Left lung (tissue), 10 donors: ENCODE data around the gene TMEM161B. TPM values are rescaled to one million over a fixed set of nuclear protein-coding genes. Genes with fewer than 3 reads are reported as not detected.

Experiments used
- ATAC-seq: fragments of 200-7000 bp; cut with Tn5 transposase; one replicate; pipeline ENCODE4 v1.9.1; 2020; ENCODE audit warnings: moderate library complexity
- DNase-seq, 4 donors: peaks; one replicate each; pipeline ENCODE4 v3.0.0-alpha.2; 2013 to 2020
- H3K27ac ChIP-seq, 2 donors: fragments of 200-600 bp; sonication (generic) in 1 of 2; one replicate each; pipeline versions ENCODE4 v1.5.0 to v1.8.0; 2020 to 2021
- H3K27me3 ChIP-seq, 2 donors: fragments of 200-600 bp; sonication (generic) in 1 of 2; one replicate each; pipeline versions ENCODE4 v1.5.0 to v1.8.0; 2020 to 2021
- H3K36me3 ChIP-seq, 2 donors: fragments of 200-600 bp; sonication (generic) in 1 of 2; one replicate each; pipeline versions ENCODE4 v1.5.0 to v1.8.0; 2020 to 2021
- H3K4me1 ChIP-seq, 2 donors: fragments of 200-600 bp; one replicate each; pipeline ENCODE4 v1.8.0; 2021
- H3K4me3 ChIP-seq, 2 donors: fragments of 200-600 bp; sonication (generic) in 1 of 2; one replicate each; pipeline versions ENCODE4 v1.5.0 to v1.8.0; 2020 to 2021; ENCODE audit warnings: mild to moderate bottlenecking in 1 of 2
- H3K9me3 ChIP-seq, 2 donors: fragments of 200-600 bp; sonication (generic) in 1 of 2; one replicate each; pipeline versions ENCODE4 v1.5.0 to v1.8.0; 2020 to 2021
- CTCF ChIP-seq, 2 donors: fragments of 200-600 bp; sonication (generic) in 1 of 2; IDR thresholded peaks; one replicate each; pipeline versions ENCODE4 v1.5.0 to v1.8.0; 2021; ENCODE audit warnings: antibody characterized with exemption in 2 of 2
- intact Hi-C, 2 donors: fragments of 100-400 bp; cut with DNase I; formaldehyde crosslinking; loops; one replicate each; pipeline versions ENCODE4 v1.11.2 to v1.14.2; 2022
- polyA plus RNA-seq, 6 donors: library from polyadenylated mRNA; unstranded; fragments of 120-200 nt; gene quantifications; one replicate each; pipeline ENCODE4 v1.2.1, GENCODE V29; 2013; ENCODE audit not compliant: insufficient read length in 6 of 6
- total RNA-seq, 2 donors: library from RNA; stranded (reverse); fragmentation: NEBNext Ultra II Directional; extraction: Animal tissue kit (Norgen Biotek cat#: 25700); gene quantifications; one replicate each; pipeline ENCODE4 v1.2.1, GENCODE V29; 2021
- donor health status: DM: no; HTN: yes; CAD: no.
- donor health status: DM: no; HTN: no; CAD: no.

The TMEM161B gene
- total and polyA plus RNA-seq, 8 donors: 13.6 to 37.1 (median 27.4) TPM

DNA sequence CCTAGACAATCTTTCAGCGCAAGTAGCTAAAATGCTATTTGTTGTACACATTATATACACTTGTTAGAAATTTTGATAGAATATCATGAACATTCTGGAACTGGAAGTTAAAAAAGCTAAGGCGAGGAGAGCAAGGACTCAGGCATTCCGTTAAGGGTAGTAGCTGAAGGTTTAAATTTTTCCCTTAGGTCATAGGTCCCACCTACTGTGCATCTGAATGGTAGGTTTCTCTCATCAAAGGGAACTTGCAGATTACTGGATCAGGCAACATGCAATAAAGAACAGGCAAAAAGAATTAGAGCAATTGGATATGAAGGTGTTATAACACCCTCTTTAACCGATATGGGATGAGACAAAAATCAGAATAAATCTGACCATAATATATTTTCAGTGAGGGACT, 32.8 kb downstream of the TMEM161B start:
- TF ChIP-seq CTCF (IDR thresholded peaks at IDR 0.05): no peak

DNA sequence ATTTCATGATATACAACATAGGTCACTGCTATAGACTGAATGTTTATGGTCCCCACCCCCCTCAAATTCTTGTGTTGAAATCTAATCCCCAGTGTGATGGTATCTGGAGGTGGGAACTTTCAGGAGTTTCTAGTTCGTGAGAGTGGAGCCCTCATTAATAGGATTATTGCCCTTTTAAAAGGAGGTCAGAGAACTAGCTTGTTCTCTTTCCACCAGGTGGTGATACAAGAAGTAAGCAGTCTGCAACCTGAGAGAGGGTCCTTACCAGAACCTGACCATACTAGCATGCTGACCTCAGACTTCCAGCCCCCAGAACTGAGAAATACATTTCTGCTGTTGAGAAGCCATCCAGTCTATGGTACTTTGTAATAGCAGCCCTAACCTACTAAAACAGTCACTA, 33.3 kb downstream of the TMEM161B start:
- H3K27ac ChIP-seq: no peak overlapping the region
- intact Hi-C loops: no loop called here
- no peak for DNase-seq
- no peak overlapping the region for H3K4me3 ChIP-seq
- no peaks in the 10 kb centered on the region for H3K9me3 ChIP-seq
- no peak for TF ChIP-seq CTCF (IDR thresholded peaks at IDR 0.05)
- H3K36me3 ChIP-seq: peaks cover 0 to 6% of the 10 kb centered on the region in 2 donors
- no peaks in the 10 kb centered on the region for H3K4me1 ChIP-seq
- no peak for ATAC-seq
- no peaks in the 10 kb centered on the region for H3K27me3 ChIP-seq

More for the DNA sequence above, 32.8 kb downstream of the TMEM161B start:
- peaks cover 0 to 6% of the 10 kb centered on the region in 2 donors for H3K36me3 ChIP-seq
- no peaks in the 10 kb centered on the region for H3K27me3 ChIP-seq
- no peak overlapping the region for H3K27ac ChIP-seq
- H3K4me1 ChIP-seq: no peaks in the 10 kb centered on the region
- intact Hi-C loops: no loop called here
- DNase-seq (no peak), ATAC-seq (no peak)
- no peaks in the 10 kb centered on the region for H3K9me3 ChIP-seq
- H3K4me3 ChIP-seq: no peak overlapping the region

DNA sequence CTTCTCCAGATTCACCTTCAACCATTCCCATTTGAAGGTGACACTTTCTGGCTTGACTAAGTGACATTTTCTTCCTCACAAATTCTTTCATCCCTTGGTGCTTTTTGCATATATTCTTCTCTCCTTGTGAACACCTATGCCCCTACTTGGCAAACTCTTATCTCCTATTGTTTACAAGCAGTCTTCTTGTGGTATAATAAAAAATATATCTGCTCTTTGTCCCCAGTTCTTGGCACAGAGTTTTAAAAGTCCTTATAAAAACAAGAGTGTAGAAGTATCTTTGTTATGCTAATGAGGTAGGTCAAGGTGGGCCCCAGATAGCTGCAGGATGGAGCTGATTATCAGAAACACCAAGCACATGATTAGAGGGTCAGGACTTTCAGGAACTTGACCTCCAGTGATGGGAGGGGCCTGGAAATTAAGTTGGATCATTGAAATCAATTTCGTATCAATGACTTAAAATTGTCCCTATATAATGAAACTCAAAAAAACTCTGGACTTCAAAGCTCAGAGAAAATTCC, 38.0 kb downstream of the TMEM161B start:
- DNase-seq (no peak), ATAC-seq (no peak)
- Histone ChIP-seq H3K9me3 (no peaks in the 10 kb centered on the region), H3K4me3 (no peak overlapping the region), H3K36me3 (peaks cover 0 to 8% of the 10 kb centered on the region in 2 donors), H3K27ac (no peak overlapping the region), H3K4me1 (no peaks in the 10 kb centered on the region), H3K27me3 (no peaks in the 10 kb centered on the region)
- intact Hi-C loops: no loop called here
- no peak for TF ChIP-seq CTCF (IDR thresholded peaks at IDR 0.05)

DNA sequence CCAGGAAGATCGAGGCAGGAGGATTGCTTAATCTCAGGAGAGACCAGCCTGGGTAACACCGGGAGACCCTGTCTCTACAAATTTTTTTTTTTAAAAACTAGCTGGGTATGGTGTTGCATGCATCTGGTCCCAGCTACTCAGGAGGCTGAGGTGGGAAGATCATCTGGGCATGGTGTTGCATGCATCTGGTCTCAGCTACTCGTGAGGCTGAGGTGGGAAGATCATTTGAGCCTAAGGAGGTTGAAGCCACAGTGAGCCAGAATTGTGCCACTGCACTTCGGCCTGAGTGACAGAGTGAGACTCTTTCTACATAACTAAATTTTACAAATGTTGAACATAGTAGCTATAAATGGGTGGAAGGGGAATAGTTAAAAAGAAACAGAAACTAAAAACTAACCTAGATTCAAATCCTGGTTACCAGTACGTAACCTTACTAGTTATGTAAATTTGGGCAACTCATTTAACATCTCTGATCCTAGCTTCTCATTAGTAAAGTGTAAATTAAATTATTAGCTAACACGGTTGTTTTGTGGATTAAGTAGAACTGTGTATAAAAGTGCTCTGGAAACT, 41.7 kb downstream of the TMEM161B start:
- no peak for DNase-seq
- no peak for TF ChIP-seq CTCF (IDR thresholded peaks at IDR 0.05)
- peaks cover 0 to 24% of the 10 kb centered on the region in 2 donors for H3K36me3 ChIP-seq

DNA sequence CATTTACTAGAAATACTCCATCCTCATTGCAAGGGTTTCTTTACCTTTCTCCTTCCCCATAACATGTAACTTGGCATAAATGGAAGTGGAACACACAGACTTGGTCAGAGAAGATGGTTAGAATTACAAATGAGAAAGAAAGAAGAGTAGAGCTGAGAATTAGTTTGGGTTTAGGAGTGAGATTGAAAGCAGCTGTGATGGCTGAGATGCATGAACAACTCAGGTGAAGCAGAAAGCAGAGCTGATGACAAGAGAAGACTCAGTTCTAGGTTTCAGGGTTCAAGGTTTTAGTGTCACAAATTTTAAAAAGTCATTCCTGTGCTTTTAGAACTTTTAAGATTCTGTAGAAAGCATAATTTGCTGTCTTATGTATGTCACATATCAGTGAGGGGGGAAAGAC, 54.0 kb downstream of the TMEM161B start:
- Histone ChIP-seq H3K36me3 (peaks cover 0 to 41% of the 10 kb centered on the region in 2 donors), H3K4me1 (no peaks in the 10 kb centered on the region), H3K9me3 (no peaks in the 10 kb centered on the region), H3K27me3 (no peaks in the 10 kb centered on the region), H3K27ac (no peak overlapping the region), H3K4me3 (no peak overlapping the region)
- intact Hi-C loops: no loop called here
- no peak for TF ChIP-seq CTCF (IDR thresholded peaks at IDR 0.05)
- ATAC-seq: no peak
- DNase-seq: no peak

More for the DNA sequence above, 41.7 kb downstream of the TMEM161B start:
- Histone ChIP-seq H3K9me3 (no peaks in the 10 kb centered on the region), H3K27ac (no peak overlapping the region), H3K4me1 (no peaks in the 10 kb centered on the region), H3K4me3 (no peak overlapping the region), H3K27me3 (no peaks in the 10 kb centered on the region)
- ATAC-seq: no peak
- intact Hi-C loops: no loop called here
